Stimulated activated CD4-positive, alpha-beta T cell treated with anti-CD3 and anti-CD28 coated beads, Interleukin-4, amount 100 ng/mL, for 1 hour (primary cell): ENCODE measurements around the gene DHX9.

Experiments used
- DNase-seq: peaks from one replicate; pipeline ENCODE4 v3.0.0-alpha.2; 2020

DHX9 gene

GRCh38 chr1:182839209-182840066 is at the start of gene DHX9:
TSS of gene DHX9 (plus strand) at chr1:182839347. CDS start at chr1:182842567, 3,220 bp downstream.
- peak; percentile 96 for DNase-seq

GRCh38 chr1:182791281-182792179 is 47.6 kb upstream of the DHX9 start:
- no peak for DNase-seq

GRCh38 chr1:182794091-182794490 is 45.1 kb upstream of the DHX9 start:
- no peak for DNase-seq

- DNase-seq, result no peak
These were observed 44.4 kb upstream of the DHX9 start for GRCh38 chr1:182794676-182795201.

GRCh38 chr1:182795563-182796228 is 43.5 kb upstream of the DHX9 start:
- no peak for DNase-seq

- DNase-seq, result no peak
These were observed 36.9 kb upstream of the DHX9 start for GRCh38 chr1:182802006-182802803.

GRCh38 chr1:182803846-182804245 is 35.3 kb upstream of the DHX9 start:
- no peak for DNase-seq

- DNase-seq, result no peak
These were observed 33.0 kb upstream of the DHX9 start for GRCh38 chr1:182806015-182806678.

GRCh38 chr1:182807907-182808306 is 31.2 kb upstream of the DHX9 start:
- DNase-seq, result no peak

- no peak for DNase-seq
These were observed 29.7 kb upstream of the DHX9 start for GRCh38 chr1:182809414-182809957.

GRCh38 chr1:182811975-182812722 is 27.0 kb upstream of the DHX9 start:
- DNase-seq, result no peak

GRCh38 chr1:182816863-182817262 is 22.3 kb upstream of the DHX9 start:
- no peak for DNase-seq

GRCh38 chr1:182817802-182818201 is 21.3 kb upstream of the DHX9 start:
- DNase-seq, result no peak

GRCh38 chr1:182823220-182823619 is 15.9 kb upstream of the DHX9 start:
- no peak for DNase-seq

GRCh38 chr1:182826892-182827291 is 12.3 kb upstream of the DHX9 start:
- DNase-seq, result no peak

GRCh38 chr1:182829285-182829932 is 9.7 kb upstream of the DHX9 start:
- no peak for DNase-seq

GRCh38 chr1:182833271-182833670 is 5.9 kb upstream of the DHX9 start:
- DNase-seq, result no peak

- DNase-seq, result no peak
These were observed 4.8 kb upstream of the DHX9 start for GRCh38 chr1:182834326-182834725.

- no peak for DNase-seq
These were observed 3.3 kb upstream of the DHX9 start for GRCh38 chr1:182835806-182836205.
